GM12874 (cell line): ENCODE data around the gene RTRAF.

ENCODE experiments used
- CTCF ChIP-seq: IDR thresholded peaks from 2 replicates; pipeline ENCODE4 v1.5.1; 2011; ENCODE audit warnings: low read depth, mild to moderate bottlenecking, control low read depth, low read length, moderate library complexity; ENCODE audit not compliant: insufficient read depth

Gene RTRAF

GRCh38 chr14:51996148-51996746 lies 6.9 kb downstream of the RTRAF start:
- peak; percentile 40; the same call in 1 of the 2 replicates for TF ChIP-seq CTCF

DNA sequence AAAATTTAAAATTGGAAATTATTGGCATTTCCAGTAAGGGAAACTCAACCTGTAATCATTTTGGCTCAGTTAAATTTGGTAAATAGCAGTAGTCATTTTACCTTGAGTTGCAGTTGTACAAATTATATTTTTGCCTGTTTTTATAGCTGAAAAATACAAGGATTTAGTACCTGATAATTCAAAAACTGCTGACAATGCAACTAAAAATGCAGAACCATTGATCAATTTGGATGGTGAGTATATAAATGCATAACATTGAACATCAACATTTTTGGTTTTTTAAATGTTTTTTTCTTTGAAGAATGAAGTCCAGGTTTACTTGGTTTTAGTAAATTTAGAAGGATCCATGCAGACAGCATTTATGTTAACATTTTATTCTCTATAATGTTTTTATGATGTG lies 9.0 kb downstream of the RTRAF start:
- no peak for TF ChIP-seq CTCF

GRCh38 chr14:51999084-51999483 lies 9.7 kb downstream of the RTRAF start:
- TF ChIP-seq CTCF: no peak

DNA sequence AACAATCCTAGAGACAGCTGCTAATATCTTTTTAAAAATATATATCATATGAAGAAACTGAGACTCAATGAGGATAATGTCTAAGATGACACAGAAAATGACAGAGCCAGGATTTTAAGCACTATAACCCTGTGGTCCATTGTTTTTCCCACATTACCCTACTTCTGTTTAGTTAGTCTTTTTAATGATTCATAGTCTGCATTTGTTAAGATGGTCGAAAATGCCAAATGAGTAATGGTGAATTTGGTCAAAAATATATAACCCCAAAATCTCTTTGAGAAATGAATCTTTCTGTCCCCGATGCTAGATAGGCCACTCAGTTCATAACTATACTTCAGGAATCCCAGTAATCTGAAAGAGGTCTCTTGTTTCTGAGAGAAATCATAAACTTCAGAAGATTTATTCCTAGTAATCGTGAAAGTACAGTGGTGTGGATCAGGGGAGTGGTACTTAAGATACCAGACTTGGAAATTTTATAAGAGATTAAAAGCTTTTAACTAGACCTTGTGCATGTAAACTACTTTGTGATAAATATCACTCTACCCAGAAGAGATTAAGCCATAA lies 10.8 kb downstream of the RTRAF start:
- no peak for TF ChIP-seq CTCF

- TF ChIP-seq CTCF: no peak
These were observed 11.3 kb downstream of the RTRAF start for GRCh38 chr14:52000696-52001095.

GRCh38 chr14:52002542-52002941 lies 13.2 kb downstream of the RTRAF start:
- no peak for TF ChIP-seq CTCF

DNA sequence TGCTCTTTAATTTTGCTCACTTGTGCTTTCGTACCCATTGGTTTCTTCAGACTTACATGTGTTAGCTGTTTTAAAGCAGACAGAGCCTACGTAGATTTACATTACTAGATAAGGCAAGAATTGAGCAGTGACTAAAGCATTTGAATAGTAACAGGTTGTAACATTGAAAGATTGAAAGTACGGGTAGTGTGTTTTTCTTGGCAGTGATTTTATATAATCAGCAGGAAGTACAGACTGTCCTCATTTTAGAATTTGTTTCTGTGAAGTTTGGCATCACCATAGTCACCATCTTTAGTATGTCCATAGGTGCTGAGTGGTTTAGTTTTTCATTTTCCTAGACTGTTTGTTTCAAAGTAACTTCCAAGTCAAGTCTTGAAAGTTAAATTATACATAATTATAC lies 14.0 kb downstream of the RTRAF start:
- TF ChIP-seq CTCF: no peak
